Right renal cortex interstitium (tissue), 3 donors: ENCODE data around the gene PRELID1. TPM values are rescaled to one million over a fixed set of nuclear protein-coding genes. Genes with fewer than 3 reads are reported as not detected.
"Not testable (repeated sequence)": the region's sequence is repeated elsewhere in the genome, so short reads cannot be mapped to it uniquely, and the experiment has no call there.

Experiments
- DNase-seq, 3 donors: peaks; one replicate each; pipeline ENCODE4 v3.0.0-alpha.2; 2013; ENCODE audit warnings: low read depth in 3 of 3, low spot score in 2 of 3
- polyA plus RNA-seq, 3 donors: library from polyadenylated mRNA; unstranded; fragments of 120-200 nt; gene quantifications; one replicate each; pipeline ENCODE4 v1.2.1, GENCODE V29; 2013; ENCODE audit not compliant: insufficient read length in 3 of 3

Gene PRELID1, protein sequence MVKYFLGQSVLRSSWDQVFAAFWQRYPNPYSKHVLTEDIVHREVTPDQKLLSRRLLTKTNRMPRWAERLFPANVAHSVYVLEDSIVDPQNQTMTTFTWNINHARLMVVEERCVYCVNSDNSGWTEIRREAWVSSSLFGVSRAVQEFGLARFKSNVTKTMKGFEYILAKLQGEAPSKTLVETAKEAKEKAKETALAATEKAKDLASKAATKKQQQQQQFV
- polyA plus RNA-seq, result 100 to 1,000 TPM; 105 to 139 (median 112) TPM

DNA sequence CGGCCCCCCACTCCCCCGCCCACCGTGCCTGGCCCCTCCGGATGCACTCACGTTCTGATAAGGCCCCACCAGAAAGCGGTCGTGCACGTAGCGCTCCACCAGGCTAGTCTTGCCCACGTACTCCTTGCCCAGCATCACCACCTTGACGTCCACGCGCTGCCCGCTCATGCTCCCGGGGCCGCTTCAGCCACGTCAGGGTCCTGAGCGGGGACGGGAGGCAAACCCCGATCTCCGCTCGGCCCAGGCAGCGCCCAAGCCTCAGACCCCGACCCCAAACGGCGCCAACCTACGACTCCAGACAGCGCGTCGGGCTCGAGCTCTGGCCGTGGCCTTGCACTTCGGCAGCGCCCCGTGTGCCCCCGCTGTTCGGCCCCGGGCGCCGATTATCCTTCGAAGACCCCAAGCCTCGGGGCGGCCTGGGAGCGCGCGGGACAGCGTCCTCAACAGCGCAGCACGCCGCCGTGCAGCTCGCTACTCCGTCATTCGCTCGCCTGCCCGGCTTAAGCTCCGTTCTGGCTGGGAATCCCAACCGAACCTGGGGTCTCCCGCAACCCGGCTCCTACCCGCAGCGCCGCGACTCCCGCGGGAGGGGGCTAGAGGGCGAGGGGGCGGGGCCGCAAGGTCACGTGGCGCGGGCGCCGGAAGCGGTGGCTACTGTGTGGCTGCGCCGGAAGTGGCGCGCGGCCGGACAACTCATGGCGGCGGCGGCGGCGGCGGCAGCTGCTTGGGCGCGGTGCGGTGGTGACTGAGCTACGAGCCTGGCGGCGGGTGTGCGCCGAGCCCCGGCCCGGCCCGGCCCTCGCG is at the start of gene PRELID1, which contains the start of gene RAB24:
Gene PRELID1, plus strand, starts transcription at position 679 of the 804 bp plus-strand sequence. CDS start 187 bp downstream, outside the sequence.
Gene RAB24, minus strand, starts transcription at position 599 of the 804 bp plus-strand sequence. Its CDS starts 431 bp downstream, at position 168.
- peak in 2 of 3 donors; percentile 58 to 72 for DNase-seq

DNA sequence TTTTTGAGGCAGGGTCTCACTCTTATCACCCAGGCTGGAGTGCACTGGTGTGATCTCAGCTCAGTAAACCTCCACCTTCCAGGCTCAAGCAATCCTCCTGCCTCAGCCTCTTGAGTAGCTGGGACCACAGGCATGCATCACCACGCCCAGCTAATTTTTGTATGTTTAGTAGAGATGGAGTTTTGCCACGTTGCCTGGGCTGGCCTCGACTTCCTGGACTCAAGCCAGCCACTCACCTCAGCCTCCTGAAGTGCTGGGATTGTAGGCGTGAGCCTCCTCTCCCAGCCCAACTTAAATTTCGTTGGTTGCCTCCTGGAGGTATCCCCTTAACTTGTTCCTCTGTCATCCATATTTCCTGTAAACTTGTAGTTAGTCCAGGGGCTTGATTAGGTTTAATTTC is 47.3 kb upstream of the PRELID1 start:
- DNase-seq, result no peak

DNA sequence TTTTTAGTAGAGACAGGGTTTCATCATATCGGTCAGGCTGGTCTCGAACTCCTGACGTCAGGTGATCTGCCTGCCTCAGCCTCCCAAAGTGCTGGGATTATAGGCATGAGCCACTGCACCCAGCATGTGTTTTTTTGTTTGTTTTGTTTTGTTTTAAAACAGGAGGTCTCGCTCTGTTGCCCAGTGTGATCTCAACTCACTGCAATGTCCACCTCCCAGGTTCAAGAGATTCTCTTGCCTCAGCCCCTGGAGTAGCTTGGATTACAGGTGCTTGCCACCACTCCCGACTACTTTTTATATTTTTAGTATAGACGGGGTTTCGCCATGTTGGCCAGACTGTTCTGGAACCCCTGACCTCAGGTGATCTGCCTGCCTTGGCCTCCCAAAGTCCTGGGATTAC is 44.9 kb upstream of the PRELID1 start:
- DNase-seq, result not testable (repeated sequence)

DNA sequence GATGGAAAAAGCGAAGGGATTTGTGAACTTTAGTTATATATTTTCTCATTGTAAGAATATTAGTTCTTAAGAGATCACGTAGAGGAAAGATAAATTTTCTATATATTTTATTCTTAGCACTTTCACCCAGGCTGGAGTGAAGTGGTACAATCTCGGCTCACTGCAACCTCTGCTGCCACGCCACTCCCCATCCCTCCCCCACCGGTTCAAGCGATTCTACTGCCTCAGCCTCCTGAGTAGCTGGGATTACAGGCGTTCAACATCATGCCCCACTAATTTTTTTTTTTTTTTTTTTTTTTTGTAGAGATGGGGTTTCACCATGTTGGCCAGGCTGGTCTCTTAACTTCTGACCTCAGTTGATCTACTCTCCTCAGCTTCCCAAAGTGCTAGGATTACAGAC is 42.6 kb upstream of the PRELID1 start:
- no peak for DNase-seq

DNA sequence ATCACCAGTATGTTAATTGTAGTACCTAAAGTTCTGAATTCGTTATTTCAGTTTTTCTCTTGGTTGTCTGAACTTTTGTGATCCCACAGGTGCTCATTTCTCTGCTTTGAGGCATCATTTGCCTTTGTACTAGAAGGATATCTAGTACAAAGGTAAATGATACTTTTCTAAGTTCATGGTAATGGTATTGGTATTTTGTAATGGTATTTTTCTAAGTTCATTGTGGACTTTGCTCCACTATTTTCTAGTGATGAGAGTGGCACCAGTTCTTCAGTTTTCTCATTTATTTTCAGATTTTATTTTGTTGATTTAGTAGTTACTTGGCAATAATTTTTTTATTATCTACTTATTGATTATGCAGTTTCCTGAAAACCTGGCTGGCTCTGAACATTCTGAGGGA is 42.1 kb upstream of the PRELID1 start:
- DNase-seq, result no peak

DNA sequence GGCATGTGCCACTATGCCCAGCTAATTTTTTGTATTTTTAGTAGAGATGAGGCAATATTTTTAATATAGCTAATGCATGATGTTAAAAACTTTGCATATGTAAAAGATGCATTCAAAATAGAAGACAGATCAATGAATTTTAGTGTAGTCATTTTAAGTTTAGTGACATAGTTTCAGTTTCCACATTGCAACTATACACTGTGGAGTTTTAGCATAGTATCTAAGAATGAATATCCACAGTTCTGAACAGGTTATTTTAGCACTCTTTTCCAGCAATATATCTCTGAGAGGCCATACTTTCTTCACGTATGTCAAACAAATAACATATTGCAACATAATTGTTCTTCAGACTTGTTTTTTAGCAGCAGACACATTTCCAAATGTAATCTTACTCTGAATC is 39.4 kb upstream of the PRELID1 start:
- no peak for DNase-seq

DNA sequence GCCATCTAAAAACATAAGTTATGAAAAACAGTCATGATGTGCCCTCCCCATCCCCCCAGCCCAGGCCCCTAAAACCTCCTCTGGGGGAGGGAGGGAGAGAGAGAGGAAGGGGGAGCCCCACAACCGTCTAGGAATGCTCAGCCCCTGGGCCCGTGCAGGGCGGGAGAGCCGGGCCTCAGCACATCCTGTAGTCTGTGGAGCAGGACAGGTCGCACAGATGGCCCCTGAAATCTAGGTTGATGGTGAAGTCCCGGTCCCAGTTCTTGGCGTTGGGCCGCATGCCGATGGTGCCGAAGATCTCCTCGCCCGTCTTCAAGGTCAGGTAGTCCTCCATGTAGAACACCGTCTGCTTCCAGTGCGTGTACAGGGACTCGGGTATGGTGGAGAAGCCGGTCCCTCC is 38.2 kb upstream of the PRELID1 start:
- no peak for DNase-seq

DNA sequence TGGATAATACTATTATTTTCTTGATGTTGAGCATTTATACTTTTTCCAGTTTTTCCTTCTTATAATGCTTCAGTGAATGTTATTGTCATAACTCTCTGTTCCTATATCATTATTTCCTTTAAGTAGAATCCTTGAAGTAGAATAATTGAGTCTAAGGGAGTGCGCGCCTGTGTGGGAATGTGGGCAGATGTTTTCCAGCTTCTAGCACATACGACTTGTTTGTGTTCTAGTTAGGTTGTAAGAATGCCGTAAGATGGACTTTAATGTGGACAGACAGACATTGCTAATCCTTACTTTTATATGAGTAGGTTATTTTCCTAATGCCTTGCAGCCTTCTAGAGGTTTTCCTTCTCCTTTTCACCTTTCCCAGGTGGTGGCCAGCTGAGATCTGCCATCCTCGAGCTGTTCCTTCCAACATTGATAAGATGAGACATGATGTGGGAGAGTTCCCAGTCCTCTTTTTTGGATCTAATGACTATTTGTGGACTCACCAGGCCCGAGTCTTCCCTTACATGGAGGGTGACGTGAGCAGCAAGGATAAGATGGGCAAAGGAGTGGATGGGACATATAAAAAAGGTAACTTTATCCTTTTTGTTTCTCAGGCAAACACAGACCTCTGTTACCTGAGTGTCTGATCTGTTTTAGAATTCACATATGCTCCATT is 34.2 kb upstream of the PRELID1 start:
- no peak for DNase-seq

DNA sequence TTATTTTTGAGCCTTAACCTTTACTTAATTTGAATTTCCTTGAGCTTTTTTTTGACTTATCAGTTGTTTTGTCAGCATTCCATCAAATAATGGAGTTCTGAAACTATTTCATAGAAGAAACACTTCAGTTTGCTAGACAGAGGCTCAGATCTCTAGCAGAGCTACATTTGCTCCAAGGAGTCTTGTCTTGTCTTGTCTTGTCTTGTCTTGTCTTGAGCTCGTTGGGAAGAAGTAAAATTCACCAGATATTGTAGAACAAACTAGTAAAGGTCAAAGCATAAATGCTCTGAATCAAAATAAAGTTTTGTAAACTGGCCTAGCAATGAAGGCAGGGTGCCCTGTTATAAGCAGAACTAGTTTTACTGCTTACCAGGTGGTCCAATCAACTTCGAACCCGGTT is 33.6 kb upstream of the PRELID1 start:
- no peak for DNase-seq

DNA sequence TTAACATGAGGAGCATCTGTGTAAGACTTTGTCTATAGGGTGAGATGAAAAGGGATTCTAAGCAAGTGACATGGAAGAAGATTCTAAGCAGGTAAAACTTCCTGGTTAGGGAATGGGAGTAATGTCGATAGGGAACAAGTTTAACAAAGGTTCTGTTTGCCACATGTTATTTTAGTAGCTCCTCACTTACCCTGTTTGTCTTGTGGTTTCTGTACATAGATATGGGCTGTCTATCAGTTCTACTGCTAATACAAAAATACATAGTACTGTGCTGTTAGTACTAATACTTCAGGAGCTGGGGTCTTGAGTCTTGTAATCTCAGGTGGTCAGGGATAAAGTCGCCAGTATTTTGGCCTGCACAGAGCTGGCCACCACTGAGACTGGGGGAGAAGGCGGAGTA is 32.9 kb upstream of the PRELID1 start:
- DNase-seq, result no peak

DNA sequence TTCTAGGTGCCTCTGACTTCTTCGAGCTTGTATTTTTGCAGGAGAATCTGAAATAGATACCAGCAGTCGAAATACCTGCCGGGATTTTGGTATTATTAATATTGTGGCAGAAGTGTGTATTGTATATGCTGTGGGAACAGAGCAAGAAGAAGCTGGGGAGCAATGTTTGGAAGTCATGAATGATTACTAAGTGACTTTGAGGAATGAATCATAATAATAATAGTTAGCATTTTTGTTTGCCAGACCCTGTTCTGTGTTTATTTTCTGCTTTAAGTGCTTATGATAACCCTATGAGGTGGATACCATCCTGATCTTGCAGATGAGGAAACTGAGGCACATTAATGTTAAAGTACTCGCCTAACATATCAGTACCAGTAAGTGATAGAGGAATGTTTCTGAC is 32.5 kb upstream of the PRELID1 start:
- no peak for DNase-seq

DNA sequence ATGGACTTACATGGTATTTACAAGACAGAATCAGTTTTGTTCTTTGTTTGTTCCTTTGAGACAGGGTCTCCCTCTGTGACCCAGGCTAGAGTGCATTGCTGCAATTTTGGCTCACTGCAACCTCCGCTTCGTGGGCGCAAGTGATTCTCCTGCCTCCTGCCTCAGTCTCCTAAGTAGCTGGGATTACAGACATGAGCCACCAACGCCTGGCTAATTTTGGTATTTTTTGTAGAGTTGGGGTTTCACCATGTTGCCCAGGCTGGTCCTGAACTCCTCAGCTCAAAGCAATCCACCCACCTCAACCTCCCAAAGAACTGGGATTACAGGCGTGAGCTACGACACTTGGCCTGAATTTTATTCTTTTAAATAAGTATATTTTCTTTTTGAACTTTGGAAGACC is 27.7 kb upstream of the PRELID1 start:
- DNase-seq, result no peak

DNA sequence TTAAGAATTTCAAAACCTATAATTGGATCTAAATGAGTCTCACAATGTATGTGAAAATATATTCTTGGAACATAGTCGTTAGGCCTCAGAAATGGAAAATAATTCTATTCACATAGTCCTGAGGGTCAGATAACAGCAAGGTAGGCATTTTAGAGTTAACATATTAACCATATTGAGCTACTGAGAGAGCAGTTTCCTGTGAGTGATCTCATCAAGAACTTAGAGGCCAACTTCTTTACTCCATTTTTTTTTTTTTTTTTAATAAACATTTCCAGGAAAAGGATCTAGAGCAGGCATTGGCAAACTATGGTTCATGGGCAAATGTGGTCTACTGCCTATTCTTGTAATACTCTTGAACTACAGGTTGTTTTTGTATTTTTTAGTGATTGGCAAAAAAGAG is 26.7 kb upstream of the PRELID1 start:
- no peak for DNase-seq

DNA sequence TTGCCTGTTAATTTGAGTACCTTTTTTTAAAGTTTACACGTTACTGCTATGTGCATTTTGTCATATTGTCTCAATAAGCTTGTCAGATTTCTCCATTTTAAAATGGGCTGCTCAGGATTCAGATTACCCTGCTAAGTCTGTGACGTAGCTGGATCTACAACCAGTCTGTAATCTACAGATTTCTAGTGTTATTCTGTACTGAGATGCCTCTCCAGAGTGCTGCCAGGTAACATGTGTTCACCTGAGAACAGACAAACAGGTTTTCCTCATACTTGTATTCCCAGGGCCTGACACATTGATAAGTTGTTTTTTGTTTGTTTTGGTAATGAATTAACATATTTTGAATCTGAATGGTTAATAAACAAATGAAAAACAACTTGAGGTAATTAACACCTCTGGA is 15.4 kb upstream of the PRELID1 start:
- DNase-seq, result no peak

DNA sequence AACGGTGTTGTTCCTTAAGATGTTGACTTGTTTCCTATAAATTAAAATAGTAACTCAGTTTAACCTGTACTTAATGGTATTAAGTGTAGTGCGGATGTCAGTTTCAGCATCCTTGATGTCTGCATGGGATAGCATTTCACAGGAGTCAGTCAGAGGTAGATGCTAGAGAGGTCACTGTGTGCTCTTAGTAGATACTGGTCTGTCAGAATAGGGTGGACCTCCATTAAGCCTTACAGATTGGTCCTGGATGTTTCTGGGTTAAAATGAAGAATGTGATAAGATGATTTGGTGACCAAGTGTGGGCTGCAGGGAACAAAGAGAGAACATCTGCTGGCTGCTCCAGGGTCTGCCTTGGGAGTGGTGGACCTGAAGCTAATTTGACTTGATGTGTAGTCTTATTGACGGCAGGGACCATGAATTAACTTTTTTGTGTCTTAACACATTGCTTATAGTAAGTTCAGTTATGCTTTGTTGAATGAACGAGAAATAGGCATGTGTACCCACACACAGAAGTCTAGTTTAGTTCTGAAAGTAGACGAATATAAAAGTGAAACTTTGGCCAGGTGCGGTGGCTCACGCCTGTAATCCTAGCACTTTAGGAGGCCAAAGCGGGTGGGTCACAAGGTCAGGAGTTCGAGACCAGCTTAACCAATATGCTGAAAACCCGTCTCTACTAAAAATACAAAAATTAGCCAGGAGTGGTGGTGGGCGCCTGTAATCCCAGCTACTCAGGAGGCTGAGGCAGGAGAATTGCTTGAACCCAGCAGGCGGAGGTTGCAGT is 12.6 kb upstream of the PRELID1 start:
- DNase-seq, result no peak

DNA sequence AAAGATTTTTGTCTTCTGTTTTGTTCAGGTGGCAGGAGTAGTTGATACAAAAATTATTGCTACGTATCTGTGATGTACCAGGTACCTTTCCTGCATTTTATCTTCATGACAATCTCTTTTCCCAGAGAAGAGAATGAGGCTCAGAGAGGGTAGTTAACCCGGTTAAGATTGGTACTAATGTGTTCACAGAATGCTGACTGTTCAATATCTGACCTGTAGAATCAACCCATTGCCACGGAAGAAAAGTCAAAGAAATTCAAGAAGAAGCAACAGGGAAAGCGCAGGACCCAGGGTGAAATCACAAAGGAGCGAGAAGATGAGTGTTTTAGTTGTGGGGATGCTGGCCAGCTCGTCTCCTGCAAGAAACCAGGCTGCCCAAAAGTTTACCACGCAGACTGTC is 11.9 kb upstream of the PRELID1 start:
- DNase-seq, result no peak

DNA sequence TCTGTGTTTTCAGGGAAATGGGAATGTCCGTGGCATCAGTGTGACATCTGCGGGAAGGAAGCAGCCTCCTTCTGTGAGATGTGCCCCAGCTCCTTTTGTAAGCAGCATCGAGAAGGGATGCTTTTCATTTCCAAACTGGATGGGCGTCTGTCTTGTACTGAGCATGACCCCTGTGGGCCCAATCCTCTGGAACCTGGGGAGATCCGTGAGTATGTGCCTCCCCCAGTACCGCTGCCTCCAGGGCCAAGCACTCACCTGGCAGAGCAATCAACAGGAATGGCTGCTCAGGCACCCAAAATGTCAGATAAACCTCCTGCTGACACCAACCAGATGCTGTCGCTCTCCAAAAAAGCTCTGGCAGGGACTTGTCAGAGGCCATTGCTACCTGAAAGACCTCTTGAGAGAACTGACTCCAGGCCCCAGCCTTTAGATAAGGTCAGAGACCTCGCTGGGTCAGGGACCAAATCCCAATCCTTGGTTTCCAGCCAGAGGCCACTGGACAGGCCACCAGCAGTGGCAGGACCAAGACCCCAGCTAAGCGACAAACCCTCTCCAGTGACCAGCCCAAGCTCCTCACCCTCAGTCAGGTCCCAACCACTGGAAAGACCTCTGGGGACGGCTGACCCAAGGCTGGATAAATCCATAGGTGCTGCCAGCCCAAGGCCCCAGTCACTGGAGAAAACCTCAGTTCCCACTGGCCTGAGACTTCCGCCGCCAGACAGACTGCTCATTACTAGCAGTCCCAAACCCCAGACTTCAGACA is 9.6 kb upstream of the PRELID1 start:
- no peak for DNase-seq

DNA sequence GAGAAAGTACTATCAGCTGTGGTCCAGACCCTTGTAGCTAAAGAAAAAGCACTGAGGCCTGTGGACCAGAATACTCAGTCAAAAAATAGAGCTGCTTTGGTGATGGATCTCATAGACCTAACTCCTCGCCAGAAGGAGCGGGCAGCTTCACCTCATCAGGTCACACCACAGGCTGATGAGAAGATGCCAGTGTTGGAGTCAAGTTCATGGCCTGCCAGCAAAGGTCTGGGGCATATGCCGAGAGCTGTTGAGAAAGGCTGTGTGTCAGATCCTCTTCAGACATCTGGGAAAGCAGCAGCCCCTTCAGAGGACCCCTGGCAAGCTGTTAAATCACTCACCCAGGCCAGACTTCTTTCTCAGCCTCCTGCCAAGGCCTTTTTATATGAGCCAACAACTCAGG is 9.0 kb upstream of the PRELID1 start:
- DNase-seq, result no peak

DNA sequence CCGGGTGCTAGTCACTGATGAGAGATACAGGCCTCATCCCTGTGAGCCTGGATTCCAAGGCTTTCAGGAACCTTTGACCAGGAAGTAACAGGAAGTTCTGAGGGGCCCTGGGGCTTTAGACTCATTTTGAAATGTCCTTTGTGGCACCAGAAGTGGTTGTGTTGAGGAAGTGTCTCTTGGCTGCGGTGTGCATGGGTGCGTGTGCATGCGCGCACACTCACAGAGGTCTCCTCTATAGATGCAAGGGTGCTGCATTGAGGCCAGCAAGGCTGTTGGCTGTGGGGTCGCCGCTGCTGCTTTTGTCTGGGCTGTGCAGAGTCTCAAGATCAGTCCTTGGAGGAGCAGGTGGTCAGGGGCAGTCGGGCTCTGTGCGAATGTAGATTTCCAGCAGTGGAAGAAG is 7.7 kb upstream of the PRELID1 start:
- DNase-seq, result no peak

DNA sequence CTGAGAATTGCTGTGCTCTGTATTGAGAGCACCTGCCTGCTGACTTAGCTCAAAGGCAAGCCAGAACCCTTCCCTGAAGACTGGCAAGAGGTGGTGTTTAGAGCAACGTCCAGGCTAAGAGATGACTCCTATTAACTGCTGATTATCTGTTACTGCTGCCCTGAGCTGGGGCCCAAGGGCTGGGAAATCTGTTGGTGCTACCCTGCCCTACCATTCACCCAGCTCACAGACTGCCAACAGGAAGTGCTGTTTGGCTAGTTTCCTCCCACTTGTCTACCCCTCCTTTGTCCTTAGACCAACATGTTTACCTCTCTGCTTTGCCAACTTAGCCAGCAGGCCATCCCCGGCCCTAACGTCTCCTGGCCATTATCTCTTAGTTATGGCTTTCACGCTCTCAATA is 7.0 kb upstream of the PRELID1 start:
- DNase-seq, result no peak
